ENCODE results near the gene KLHDC10. TPM values are rescaled to one million over a fixed set of nuclear protein-coding genes. Genes with fewer than 3 reads are reported as not detected.
A peak's percentile ranks its signal among the peaks of the same experiment; 100 is the strongest.
"Not testable (repeated sequence)": the region's sequence is repeated elsewhere in the genome, so short reads cannot be mapped to it uniquely, and the experiment has no call there.

KLHDC10 gene
- total and polyA plus RNA-seq, 2 donors from 2014 or later = 15.7 to 38.9 TPM

DNA sequence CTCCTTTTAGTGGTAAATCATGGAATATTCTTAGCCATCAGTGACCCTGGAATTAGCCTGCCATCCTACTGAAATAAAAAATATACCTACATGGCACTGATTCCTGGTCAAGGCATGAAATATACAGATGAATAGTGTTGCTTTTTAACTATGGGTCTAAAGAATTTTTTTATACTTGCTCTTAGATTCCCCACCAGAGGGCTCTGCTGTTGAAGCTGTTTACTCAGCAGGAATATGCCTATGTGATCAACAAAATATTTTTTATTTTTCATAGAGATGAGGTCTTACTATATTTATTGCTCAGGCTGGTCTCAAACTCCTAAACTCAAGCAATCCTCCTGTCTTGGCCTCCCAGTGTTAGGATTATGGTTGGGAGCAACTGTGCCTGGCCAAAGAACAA, 32.6 kb upstream of the KLHDC10 start:
- H3K36me3 ChIP-seq (ENCODE audit: control insufficient read depth in 2 of 3, insufficient read depth in 3 of 3, low read length in 3 of 3) = peaks cover 0 to 11% (median 9%) of the 10 kb centered on the region in 3 donors
- no peaks in the 10 kb centered on the region for H3K4me1 ChIP-seq (ENCODE audit: control insufficient read depth in 2 of 3, insufficient read depth in 2 of 3, low read depth in 1 of 3, low read length in 3 of 3)
- H3K9ac ChIP-seq (ENCODE audit: low read length in 3 of 3) = no peak overlapping the region
- TF ChIP-seq, protein P1, sequence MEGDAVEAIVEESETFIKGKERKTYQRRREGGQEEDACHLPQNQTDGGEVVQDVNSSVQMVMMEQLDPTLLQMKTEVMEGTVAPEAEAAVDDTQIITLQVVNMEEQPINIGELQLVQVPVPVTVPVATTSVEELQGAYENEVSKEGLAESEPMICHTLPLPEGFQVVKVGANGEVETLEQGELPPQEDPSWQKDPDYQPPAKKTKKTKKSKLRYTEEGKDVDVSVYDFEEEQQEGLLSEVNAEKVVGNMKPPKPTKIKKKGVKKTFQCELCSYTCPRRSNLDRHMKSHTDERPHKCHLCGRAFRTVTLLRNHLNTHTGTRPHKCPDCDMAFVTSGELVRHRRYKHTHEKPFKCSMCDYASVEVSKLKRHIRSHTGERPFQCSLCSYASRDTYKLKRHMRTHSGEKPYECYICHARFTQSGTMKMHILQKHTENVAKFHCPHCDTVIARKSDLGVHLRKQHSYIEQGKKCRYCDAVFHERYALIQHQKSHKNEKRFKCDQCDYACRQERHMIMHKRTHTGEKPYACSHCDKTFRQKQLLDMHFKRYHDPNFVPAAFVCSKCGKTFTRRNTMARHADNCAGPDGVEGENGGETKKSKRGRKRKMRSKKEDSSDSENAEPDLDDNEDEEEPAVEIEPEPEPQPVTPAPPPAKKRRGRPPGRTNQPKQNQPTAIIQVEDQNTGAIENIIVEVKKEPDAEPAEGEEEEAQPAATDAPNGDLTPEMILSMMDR (IDR thresholded peaks at IDR 0.05; ENCODE audit: borderline replicate concordance, extremely low read depth, insufficient read depth) = no peak
- intact Hi-C loops (cut with DNase I) = no loop called here
- H3K4me3 ChIP-seq (ENCODE audit: low read length in 3 of 3) = no peak overlapping the region
- no peak overlapping the region for H3K27ac ChIP-seq (ENCODE audit: low read depth in 2 of 2, low read length in 2 of 2)
- H3K9me3 ChIP-seq (ENCODE audit: control insufficient read depth in 2 of 3, insufficient read depth in 1 of 3, low read length in 3 of 3) = no peaks in the 10 kb centered on the region
- DNase-seq = peak in 1 of 5 donors; percentile 19
- no peaks in the 10 kb centered on the region for H3K27me3 ChIP-seq (ENCODE audit: control insufficient read depth, insufficient read depth, low read length)
- no peak for FAIRE-seq

DNA sequence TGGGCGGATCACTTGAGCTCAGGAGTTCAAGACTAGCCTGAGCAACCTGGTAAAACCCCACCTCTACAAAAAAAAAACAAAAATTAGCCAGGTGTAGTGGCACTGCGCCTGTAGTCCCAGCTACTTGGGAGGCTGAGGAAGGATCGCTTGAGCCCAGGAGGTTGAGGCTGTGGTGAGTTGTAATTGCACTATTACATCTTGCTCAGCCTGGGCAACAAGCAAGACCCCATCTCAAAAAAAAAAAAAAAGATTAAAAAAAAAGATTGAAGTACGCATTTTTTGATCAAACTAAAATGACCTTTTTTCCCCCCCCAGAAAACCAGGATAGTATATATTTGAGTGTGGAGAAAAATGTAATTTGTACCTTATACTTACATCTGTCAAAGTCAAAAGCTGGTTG, 29.8 kb upstream of the KLHDC10 start:
- TF ChIP-seq, protein P1 (IDR thresholded peaks at IDR 0.05; ENCODE audit: borderline replicate concordance, extremely low read depth, insufficient read depth) = no peak
- Histone ChIP-seq H3K4me1 (ENCODE audit: control insufficient read depth in 2 of 3, insufficient read depth in 2 of 3, low read depth in 1 of 3, low read length in 3 of 3) (no peaks in the 10 kb centered on the region), H3K27ac (ENCODE audit: low read depth in 2 of 2, low read length in 2 of 2) (no peak overlapping the region), H3K9ac (ENCODE audit: low read length in 3 of 3) (no peak overlapping the region), H3K9me3 (ENCODE audit: control insufficient read depth in 2 of 3, insufficient read depth in 1 of 3, low read length in 3 of 3) (no peaks in the 10 kb centered on the region), H3K36me3 (ENCODE audit: control insufficient read depth in 2 of 3, insufficient read depth in 3 of 3, low read length in 3 of 3) (peaks cover 4 to 7% (median 5%) of the 10 kb centered on the region in 3 donors), H3K4me3 (ENCODE audit: low read length in 3 of 3) (no peak overlapping the region), H3K27me3 (ENCODE audit: control insufficient read depth, insufficient read depth, low read length) (no peaks in the 10 kb centered on the region)
- DNase-seq (no peak), FAIRE-seq (no peak)
- intact Hi-C loops (cut with DNase I) = no loop called here

DNA sequence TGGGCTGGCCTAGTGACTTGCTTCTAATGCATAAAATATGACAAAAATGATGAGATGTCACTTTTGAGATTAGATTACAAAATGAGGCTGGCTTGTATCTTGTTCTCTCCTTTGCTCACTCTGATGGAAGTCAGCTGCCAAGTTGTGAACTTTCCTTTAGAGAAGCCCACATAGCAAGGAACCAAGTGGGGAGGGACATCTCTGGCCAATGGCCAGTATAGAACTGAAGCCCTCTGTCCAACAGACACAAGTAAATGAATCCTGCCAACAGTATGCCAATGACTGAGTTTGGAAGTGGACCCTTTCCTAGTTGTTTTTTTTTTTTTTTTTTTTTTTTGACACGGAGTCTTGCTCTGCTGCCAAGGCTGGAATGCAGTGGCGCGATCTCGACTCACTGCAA, 22.5 kb upstream of the KLHDC10 start:
- Histone ChIP-seq H3K4me3 (ENCODE audit: low read length in 3 of 3) (no peak overlapping the region), H3K9ac (ENCODE audit: low read length in 3 of 3) (no peak overlapping the region), H3K36me3 (ENCODE audit: control insufficient read depth in 2 of 3, insufficient read depth in 3 of 3, low read length in 3 of 3) (peaks cover 0 to 4% (median 2%) of the 10 kb centered on the region in 3 donors), H3K9me3 (ENCODE audit: control insufficient read depth in 2 of 3, insufficient read depth in 1 of 3, low read length in 3 of 3) (no peaks in the 10 kb centered on the region), H3K27ac (ENCODE audit: low read depth in 2 of 2, low read length in 2 of 2) (no peak overlapping the region), H3K27me3 (ENCODE audit: control insufficient read depth, insufficient read depth, low read length) (no peaks in the 10 kb centered on the region), H3K4me1 (ENCODE audit: control insufficient read depth in 2 of 3, insufficient read depth in 2 of 3, low read depth in 1 of 3, low read length in 3 of 3) (peaks cover 0 to 3% (median 0%) of the 10 kb centered on the region in 3 donors)
- no peak for DNase-seq
- TF ChIP-seq, protein P1 (IDR thresholded peaks at IDR 0.05; ENCODE audit: borderline replicate concordance, extremely low read depth, insufficient read depth) = no peak
- FAIRE-seq = no peak
- intact Hi-C loops (cut with DNase I) = no loop called here

DNA sequence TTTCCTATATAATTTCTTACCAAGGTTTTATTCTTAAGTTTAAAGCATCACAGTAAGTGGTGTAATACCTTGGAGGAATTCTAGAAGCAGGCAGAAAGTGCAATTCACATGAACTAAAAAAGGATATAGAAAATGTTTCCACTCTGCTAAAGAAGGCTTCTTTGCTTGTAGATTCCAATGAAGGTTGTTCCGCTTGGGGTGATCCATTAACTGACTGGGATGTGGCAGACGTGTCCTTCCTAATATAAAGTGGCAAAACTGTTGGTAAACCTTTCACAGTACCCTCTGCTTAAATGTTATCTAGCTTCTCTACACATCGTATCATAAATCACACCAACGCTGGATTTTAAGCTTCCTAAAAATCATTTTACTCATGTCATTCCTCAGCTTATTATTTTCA, 21.4 kb upstream of the KLHDC10 start:
- intact Hi-C loops (cut with DNase I) = no loop called here
- Histone ChIP-seq H3K27ac (ENCODE audit: low read depth in 2 of 2, low read length in 2 of 2) (no peak overlapping the region), H3K9me3 (ENCODE audit: control insufficient read depth in 2 of 3, insufficient read depth in 1 of 3, low read length in 3 of 3) (no peaks in the 10 kb centered on the region), H3K4me1 (ENCODE audit: control insufficient read depth in 2 of 3, insufficient read depth in 2 of 3, low read depth in 1 of 3, low read length in 3 of 3) (peaks cover 0 to 3% (median 0%) of the 10 kb centered on the region in 3 donors), H3K27me3 (ENCODE audit: control insufficient read depth, insufficient read depth, low read length) (no peaks in the 10 kb centered on the region), H3K9ac (ENCODE audit: low read length in 3 of 3) (no peak overlapping the region), H3K4me3 (ENCODE audit: low read length in 3 of 3) (peak overlapping the region in 1 of 3 donors; percentile 12), H3K36me3 (ENCODE audit: control insufficient read depth in 2 of 3, insufficient read depth in 3 of 3, low read length in 3 of 3) (peaks cover 0 to 4% (median 2%) of the 10 kb centered on the region in 3 donors)
- TF ChIP-seq, protein P1 (IDR thresholded peaks at IDR 0.05; ENCODE audit: borderline replicate concordance, extremely low read depth, insufficient read depth) = no peak
- DNase-seq = peak in 1 of 5 donors; percentile 64
- no peak for FAIRE-seq

DNA sequence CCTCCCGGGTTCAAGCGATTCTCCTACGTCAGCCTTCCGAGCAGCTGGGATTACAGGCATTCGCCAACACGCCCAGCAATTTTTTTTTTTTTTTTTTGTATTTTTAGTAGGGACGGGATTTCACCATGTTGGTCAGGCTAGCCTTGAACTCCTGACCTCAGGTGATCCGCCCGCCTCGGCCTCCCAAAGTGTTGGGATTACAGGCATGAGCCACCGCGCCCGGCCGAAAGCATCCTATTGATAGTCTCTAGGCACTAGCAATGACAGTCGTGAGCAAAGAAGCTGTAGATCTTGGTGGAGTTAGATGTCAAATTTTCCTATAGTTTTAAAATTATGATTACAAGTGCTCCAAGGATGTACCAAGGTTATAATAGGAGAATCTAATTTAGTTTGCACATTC, 18.1 kb upstream of the KLHDC10 start:
- H3K9ac ChIP-seq (ENCODE audit: low read length in 3 of 3); intact Hi-C loops (cut with DNase I); DNase-seq: not testable (repeated sequence)

More for the DNA sequence above, 18.1 kb upstream of the KLHDC10 start:
- H3K27me3 ChIP-seq (ENCODE audit: control insufficient read depth, insufficient read depth, low read length); H3K4me3 ChIP-seq (ENCODE audit: low read length in 3 of 3); H3K27ac ChIP-seq (ENCODE audit: low read depth in 2 of 2, low read length in 2 of 2); H3K36me3 ChIP-seq (ENCODE audit: control insufficient read depth in 2 of 3, insufficient read depth in 3 of 3, low read length in 3 of 3); H3K4me1 ChIP-seq (ENCODE audit: control insufficient read depth in 2 of 3, insufficient read depth in 2 of 3, low read depth in 1 of 3, low read length in 3 of 3); FAIRE-seq; H3K9me3 ChIP-seq (ENCODE audit: control insufficient read depth in 2 of 3, insufficient read depth in 1 of 3, low read length in 3 of 3): not testable (repeated sequence)

Measured in kidney (tissue), 14 donors.